Erythroblast (primary cell): ENCODE measurements around the gene FAM124A.

ENCODE experiments used
- DNase-seq, 2 experiments: peaks; one replicate each; lab custom pipeline; 2025; lab: John Stamatoyannopoulos, UW
- GATA1 ChIP-seq: IDR thresholded peaks from 2 replicates; pipeline ENCODE4 v1.6.1; 2011; ENCODE audit warnings: low read depth, mild to moderate bottlenecking, control low read depth, low read length, moderate library complexity
- POLR2A ChIP-seq: IDR thresholded peaks from 2 replicates; pipeline ENCODE4 v1.6.1; 2011; ENCODE audit warnings: mild to moderate bottlenecking, low read length

Gene FAM124A

GRCh38 chr13:51241720-51242119, 19.5 kb downstream of the FAM124A start:
- no peak for DNase-seq
- TF ChIP-seq POLR2A, result no peak
- no peak for TF ChIP-seq GATA1

- no peak for DNase-seq
- no peak for TF ChIP-seq GATA1
- no peak for TF ChIP-seq POLR2A
Measured at GRCh38 chr13:51243227-51243626, 21.0 kb downstream of the FAM124A start.

GRCh38 chr13:51243832-51244231, 21.6 kb downstream of the FAM124A start:
- DNase-seq, result no peak
- no peak for TF ChIP-seq GATA1
- TF ChIP-seq POLR2A, result no peak

- DNase-seq, result no peak
- TF ChIP-seq GATA1 (no peak), POLR2A (no peak)
Measured at GRCh38 chr13:51244637-51245405, 22.6 kb downstream of the FAM124A start.

GRCh38 chr13:51245583-51245982, 23.4 kb downstream of the FAM124A start:
- TF ChIP-seq GATA1, result no peak
- no peak for TF ChIP-seq POLR2A
- no peak for DNase-seq

GRCh38 chr13:51246025-51246417, 23.8 kb downstream of the FAM124A start:
- TF ChIP-seq POLR2A (no peak), GATA1 (no peak)
- DNase-seq, result no peak

GRCh38 chr13:51246418-51247277, 24.4 kb downstream of the FAM124A start:
- no peak for DNase-seq
- TF ChIP-seq GATA1, result no peak
- no peak for TF ChIP-seq POLR2A

GRCh38 chr13:51249255-51249654, 27.1 kb downstream of the FAM124A start:
- TF ChIP-seq POLR2A, result no peak
- TF ChIP-seq GATA1, result no peak
- DNase-seq, result no peak

- no peak for TF ChIP-seq POLR2A
- no peak for TF ChIP-seq GATA1
- DNase-seq, result peak in 1 of 2 experiments; percentile 6
Measured at GRCh38 chr13:51249770-51250741, 27.9 kb downstream of the FAM124A start.

GRCh38 chr13:51251480-51251879, 29.3 kb downstream of the FAM124A start:
- no peak for DNase-seq
- TF ChIP-seq GATA1 (no peak), POLR2A (no peak)

GRCh38 chr13:51252954-51253532, 30.8 kb downstream of the FAM124A start:
- TF ChIP-seq GATA1 (no peak), POLR2A (no peak)
- DNase-seq, result no peak

GRCh38 chr13:51255556-51255955, 33.4 kb downstream of the FAM124A start:
- TF ChIP-seq GATA1, result no peak
- no peak for TF ChIP-seq POLR2A
- DNase-seq, result no peak

GRCh38 chr13:51257187-51257586, 35.0 kb downstream of the FAM124A start:
- no peak for TF ChIP-seq POLR2A
- no peak for TF ChIP-seq GATA1

More at GRCh38 chr13:51257187-51257586, 35.0 kb downstream of the FAM124A start:
- DNase-seq, result no peak
